Stimulated activated CD8-positive, alpha-beta memory T cell treated with anti-CD3 and anti-CD28 coated beads, Interleukin-7, amount 100 ng/mL, for 24 hours (primary cell): ENCODE results near the gene OGFOD2.
"Not testable (repeated sequence)": the region's sequence is repeated elsewhere in the genome, so short reads cannot be mapped to it uniquely, and the experiment has no call there.

Experiments
- DNase-seq: peaks from one replicate; pipeline ENCODE4 v3.0.0-alpha.2; 2020; ENCODE audit warnings: low read depth

Gene OGFOD2

DNA sequence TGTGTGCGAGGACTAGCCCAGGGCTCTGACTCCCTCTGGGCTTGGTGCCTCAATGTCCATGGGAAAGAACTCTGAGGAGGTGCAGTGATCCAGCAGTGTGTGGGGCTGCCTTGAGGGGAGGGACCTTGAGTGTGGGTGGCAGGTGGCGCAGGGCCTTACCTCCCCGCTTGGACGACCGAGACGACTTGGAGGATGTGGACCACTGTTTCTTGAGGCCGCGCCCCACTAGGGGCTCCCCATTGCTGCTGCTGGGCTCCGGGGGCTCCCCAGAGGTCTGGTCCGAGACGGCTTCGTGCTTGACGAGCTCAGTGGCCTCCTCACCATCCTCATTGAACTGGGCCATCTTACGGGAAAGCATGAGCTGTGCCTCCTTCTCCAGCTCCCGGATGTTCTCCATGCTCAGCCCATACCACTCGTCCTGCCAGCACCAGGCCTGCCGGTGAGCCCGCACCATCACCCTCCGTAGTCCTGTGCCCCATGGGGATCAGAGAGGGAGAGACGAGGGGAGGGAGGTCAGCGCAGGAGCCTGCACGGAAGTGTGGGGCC lies 30.1 kb downstream of the OGFOD2 start:
- no peak for DNase-seq

DNA sequence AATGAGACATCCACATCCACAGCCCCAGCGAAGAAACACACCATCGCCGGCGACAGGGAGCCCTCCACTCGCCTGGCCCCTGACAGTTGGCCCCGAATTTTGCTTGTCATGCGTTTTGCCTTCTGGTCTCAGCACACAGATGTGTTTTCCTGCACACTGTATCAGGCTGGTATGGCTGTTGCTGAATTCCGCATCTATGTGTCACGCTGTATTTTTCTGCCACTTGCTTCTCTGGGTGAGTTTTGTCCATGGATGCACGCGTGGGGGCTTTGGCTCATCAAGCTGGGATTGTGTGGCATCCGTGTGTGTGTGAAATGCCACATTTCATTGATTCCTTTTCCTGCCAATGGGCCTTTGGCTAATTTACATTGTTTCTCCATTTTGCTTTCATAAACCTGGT lies 31.9 kb downstream of the OGFOD2 start:
- DNase-seq, result no peak

DNA sequence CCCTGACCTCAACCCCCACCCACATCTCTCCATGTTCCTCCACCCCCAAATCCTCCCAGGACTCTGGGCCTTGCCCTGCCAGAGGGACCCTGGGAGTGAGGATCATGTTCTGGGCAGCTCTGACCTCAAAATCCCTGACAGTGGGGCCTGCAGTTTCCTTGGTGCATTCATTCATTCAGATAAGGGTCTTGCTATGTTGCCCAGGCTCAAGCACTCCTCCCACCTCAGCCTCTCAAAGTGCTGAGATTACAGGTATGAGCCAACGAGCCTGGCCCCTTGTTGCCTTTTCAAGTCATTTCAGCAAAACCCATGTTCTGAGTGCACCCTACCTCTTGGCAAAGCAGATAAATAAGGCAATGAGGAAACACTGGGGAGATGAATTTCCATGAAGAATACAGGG lies 35.1 kb downstream of the OGFOD2 start:
- DNase-seq, result no peak

GRCh38 chr12:123010681-123011080 lies 35.6 kb downstream of the OGFOD2 start:
- no peak for DNase-seq

GRCh38 chr12:123011701-123012100 lies 36.7 kb downstream of the OGFOD2 start:
- no peak for DNase-seq

DNA sequence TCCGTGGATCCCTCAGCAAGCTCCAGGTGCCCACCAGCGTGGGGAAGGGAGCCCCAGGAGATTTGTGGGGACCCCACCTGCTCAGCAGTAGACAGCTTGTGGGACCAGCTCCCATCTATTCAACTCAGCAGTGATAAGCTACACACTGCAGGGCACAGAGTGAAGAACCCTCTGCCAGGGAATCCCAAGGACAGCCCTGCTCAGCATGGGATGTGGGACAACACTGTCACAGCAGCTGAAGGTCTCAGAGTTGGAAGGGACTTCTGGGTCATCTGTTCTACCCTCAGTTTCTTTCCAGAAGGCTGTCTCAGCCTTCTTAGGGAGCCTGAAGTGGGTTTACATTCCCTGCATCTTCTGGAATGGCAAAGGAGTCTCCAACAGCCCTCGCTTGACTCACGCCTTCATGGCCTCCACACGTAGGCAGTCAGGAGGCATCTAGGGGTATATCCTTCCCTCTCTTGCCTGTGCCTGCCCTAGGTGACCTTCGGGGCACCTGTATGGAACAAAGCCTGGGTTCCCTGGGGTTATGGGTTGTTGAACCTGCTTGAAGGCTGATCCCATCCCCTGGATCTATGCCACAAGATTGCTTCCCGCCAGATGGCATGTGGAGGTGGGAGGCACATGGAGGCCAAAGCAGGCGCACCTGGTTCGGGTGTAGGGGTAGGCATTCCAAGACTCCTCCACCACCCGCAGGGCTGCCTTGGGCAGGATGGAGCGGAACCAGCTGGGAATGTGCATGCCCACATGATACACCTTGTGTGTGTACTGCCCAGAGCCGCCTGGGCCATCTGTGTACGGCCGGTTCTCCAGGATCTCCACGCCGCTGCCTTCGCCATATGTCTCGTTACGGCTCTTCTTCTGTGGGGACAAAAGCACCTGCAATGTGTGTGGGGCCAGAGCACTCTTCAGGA lies 38.4 kb downstream of the OGFOD2 start:
- no peak for DNase-seq

DNA sequence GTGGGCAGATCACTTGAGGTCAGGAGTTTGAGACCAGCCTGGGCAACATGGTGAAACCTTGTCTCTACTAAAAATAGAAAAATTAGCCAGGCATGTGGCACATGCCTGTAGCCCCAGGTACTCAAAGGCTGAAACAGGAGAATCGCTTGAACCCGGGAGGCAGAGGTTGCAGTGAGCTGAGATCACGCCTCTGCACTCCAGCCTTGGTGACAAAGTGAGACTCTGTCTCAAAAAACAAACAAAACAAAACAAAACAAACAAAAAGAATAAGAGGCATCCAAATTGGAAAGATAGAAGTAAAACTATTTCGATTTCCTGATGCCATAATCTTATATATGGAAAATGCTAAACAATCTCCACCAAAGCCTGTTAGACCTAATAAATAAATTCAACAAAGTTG lies 39.4 kb downstream of the OGFOD2 start:
- not testable (repeated sequence) for DNase-seq

DNA sequence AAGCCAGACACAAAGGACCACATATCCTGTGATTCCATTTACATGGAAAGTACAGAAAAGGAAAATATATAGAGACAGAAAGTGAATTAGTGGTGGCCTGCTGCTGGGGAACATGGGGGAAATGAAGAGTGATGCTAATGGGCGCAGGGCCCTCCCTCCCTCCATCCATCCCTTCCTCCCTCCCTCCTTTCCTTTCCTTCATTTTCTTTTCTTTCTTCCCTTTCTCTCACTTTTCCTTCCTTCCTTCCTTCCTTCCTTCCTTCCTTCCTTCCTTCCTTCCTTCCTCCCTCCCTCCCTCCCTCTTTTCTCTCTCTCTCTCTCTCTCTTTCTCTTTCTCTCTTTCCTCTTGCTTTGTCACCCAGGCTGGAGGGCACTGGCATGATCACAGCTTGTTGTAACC lies 42.7 kb downstream of the OGFOD2 start:
- no peak for DNase-seq

DNA sequence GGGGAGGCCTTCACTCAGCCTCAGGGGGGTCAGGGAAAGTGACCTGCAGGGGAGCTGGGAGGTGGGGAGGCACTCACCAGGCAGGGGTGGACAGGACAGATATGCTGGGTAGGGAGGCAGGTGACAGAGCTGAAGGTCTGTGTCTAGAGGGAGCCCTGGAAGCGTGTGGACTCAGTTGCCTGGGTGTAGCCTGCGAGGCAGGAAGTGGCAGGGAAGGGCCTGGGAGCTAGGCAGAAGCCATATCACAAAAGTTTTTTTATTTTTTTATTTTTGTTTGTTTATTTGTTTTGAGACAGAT lies 44.7 kb downstream of the OGFOD2 start:
- no peak for DNase-seq

- DNase-seq, result no peak
These were observed 46.9 kb downstream of the OGFOD2 start for GRCh38 chr12:123021688-123022604.

DNA sequence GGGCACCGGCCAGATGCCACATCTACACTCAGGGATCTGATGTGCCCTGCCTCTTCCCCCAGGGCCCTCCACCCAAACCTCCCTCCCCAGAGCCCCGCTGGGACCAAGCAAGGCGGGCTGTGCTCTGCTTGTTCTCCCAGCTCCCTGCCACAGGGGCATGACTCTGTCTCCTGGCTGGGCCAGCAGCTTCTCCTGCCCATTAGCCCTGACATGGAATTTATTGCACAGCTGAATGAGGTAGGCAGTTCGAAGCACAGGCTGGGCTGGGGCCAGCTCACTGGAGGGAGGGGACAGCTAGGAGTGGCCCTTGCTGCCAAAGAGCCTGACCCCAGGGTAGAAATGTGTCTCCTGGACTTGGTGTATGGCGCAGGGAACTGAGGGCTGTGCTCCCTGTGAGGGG lies 47.8 kb downstream of the OGFOD2 start:
- no peak for DNase-seq

DNA sequence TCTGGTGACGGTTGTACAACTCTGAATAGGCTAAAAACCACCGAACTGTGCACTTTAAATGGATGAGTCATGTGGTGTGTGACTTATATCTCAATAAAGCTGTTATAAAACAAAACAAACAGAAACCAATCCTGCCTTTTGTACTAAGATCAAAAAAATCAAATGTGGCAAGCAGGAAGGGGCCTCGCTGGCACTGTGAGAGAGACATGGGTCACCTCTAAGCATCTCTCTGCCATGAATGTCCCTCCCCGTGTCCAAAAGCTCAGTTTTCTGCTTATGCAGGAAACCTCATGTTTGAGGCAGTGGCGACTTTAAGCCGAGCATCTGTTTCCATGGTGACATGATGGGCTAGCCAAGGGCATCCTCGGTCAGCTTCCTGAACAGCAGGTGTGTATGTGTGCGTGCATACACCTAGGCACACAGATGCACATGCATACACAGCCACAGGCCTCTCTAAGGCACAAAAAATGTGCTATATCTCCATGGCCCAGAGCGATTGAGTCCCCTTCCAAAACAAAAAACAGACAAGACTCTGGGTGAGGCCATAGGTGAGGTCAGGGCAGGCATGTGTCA lies 49.9 kb downstream of the OGFOD2 start:
- DNase-seq, result no peak

DNA sequence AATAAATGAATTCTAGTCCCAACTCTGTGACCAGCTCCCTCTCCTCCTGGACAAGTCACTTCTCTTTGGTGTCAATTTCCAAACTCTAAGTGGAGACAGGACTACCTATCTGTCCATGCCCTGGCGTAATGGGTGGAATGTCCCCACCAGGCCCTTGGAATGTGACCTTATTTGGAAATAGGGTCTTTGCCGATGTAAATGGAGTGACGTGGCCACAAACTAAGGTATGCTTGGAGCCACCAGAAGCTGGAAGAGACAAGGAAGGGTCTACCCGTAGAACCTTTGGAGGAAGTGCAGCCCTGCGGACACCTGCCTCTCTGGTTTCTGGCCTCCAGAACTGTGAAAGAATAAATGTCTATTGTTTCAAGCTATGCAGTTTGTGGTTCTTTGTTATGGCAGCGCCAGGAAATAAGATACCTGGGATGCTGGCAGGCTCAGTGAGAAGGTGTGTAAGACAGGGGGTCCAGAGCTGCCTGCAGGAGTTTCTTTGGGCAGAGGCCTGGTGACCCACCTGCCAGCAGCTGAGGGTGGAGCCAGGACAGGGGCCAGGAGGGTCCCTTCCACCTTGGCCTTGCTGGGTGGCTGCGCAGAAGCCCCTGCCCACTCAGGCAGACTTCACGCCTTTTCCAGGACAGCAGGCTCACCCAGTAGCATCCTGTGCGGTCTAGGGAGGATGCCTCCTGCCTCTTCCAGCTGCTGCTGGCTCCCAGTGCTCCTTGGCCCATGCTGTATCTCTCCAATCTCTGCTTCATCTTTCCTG lies 51.2 kb downstream of the OGFOD2 start:
- no peak for DNase-seq

GRCh38 chr12:123027726-123028445 lies 52.8 kb downstream of the OGFOD2 start:
- no peak for DNase-seq

DNA sequence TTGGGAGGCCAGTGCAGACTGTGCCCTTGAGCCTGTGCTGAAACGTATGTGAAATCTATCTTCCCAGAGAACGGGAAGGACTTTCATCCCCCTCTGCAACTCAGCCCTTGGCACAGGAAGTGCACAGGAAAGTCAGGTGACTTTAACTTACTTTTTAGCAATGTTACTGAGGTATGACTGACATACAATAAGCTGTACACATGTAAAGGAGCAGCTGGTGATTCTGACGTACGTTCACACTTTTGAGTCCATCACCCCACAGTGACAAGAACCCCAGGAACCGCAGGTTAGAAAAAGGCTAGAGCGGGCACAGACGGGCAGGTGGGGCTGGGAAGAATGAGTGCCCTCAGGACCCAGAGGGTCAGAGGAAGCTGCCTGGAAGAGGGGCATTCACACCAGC lies 53.4 kb downstream of the OGFOD2 start:
- no peak for DNase-seq

DNA sequence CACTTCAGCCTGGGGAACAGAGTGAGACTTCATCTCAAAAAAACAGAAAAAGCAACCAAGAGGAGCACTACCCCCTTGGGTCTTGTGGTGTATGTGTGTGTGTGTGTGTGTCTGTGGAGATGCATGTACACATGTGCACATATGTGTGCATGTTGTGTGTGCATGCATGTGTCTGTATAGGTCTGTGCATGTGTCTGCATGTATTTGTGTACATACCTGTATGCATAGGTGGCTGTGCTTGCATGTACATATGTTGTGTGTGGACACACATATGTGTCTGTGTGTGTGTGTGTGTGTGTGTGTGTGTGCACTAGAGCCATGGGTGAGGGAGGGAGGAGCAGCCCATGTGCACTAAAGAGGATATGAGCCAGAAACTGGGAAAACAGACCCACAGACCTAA lies 54.5 kb downstream of the OGFOD2 start:
- DNase-seq, result no peak
